HG02759 (cell line): ENCODE results near the gene STAMBP.
"Not testable (repeated sequence)": the region's sequence is repeated elsewhere in the genome, so short reads cannot be mapped to it uniquely, and the experiment has no call there.

Experiments used
- ATAC-seq: cut with Tn5 transposase; IDR thresholded peaks from one replicate; pipeline ENCODE4 v1.9.1; 2021; ENCODE audit warnings: mild to moderate bottlenecking, moderate library complexity; ENCODE audit not compliant: unreplicated experiment

STAMBP gene

GRCh38 chr2:73885406-73885805 lies 56.6 kb downstream of the STAMBP start:
- no peak for ATAC-seq

- no peak for ATAC-seq
Observed at GRCh38 chr2:73886357-73886756, 57.6 kb downstream of the STAMBP start.

- not testable (repeated sequence) for ATAC-seq
Observed at GRCh38 chr2:73887596-73888353, 59.0 kb downstream of the STAMBP start.

- ATAC-seq = no peak
Observed at GRCh38 chr2:73888388-73888787, 59.6 kb downstream of the STAMBP start.

- no peak for ATAC-seq
Observed at GRCh38 chr2:73889206-73889605, 60.4 kb downstream of the STAMBP start.

GRCh38 chr2:73890301-73891092 lies 61.7 kb downstream of the STAMBP start:
- no peak for ATAC-seq

GRCh38 chr2:73891276-73891901 lies 62.6 kb downstream of the STAMBP start:
- no peak for ATAC-seq

- no peak for ATAC-seq
Observed at GRCh38 chr2:73892631-73893329, 64.0 kb downstream of the STAMBP start, which contains the start of gene ACTG2. Gene ACTG2, plus strand, starts transcription at chr2:73893008. Its CDS starts 8,304 bp downstream, at chr2:73901312.

- ATAC-seq = no peak
Observed at GRCh38 chr2:73893764-73894474, 65.2 kb downstream of the STAMBP start.

GRCh38 chr2:73894475-73894850 lies 65.7 kb downstream of the STAMBP start:
- no peak for ATAC-seq

GRCh38 chr2:73894877-73895276 lies 66.1 kb downstream of the STAMBP start:
- no peak for ATAC-seq

- no peak for ATAC-seq
Observed at GRCh38 chr2:73895473-73895872, 66.7 kb downstream of the STAMBP start.

- ATAC-seq = peak; percentile 90
Observed at GRCh38 chr2:73896362-73897239, 67.8 kb downstream of the STAMBP start.

GRCh38 chr2:73897240-73897583 lies 68.5 kb downstream of the STAMBP start:
- no peak for ATAC-seq

GRCh38 chr2:73897934-73898333 lies 69.2 kb downstream of the STAMBP start:
- no peak for ATAC-seq

- no peak for ATAC-seq
Observed at GRCh38 chr2:73899801-73900336, 71.1 kb downstream of the STAMBP start.

- ATAC-seq = no peak
Observed at GRCh38 chr2:73901143-73901542, 72.4 kb downstream of the STAMBP start.

- no peak for ATAC-seq
Observed at GRCh38 chr2:73902284-73902683, 73.5 kb downstream of the STAMBP start.

- ATAC-seq = no peak
Observed at GRCh38 chr2:73903313-73903712, 74.6 kb downstream of the STAMBP start.
